Measurements from ENCODE around the gene CORIN. TPM values are rescaled to one million over a fixed set of nuclear protein-coding genes. Genes with fewer than 3 reads are reported as not detected.
"Not testable (repeated sequence)": the region's sequence is repeated elsewhere in the genome, so short reads cannot be mapped to it uniquely, and the experiment has no call there.

CORIN gene
- total RNA-seq, 1 donor from 2014 or later, result 92.0 TPM

DNA sequence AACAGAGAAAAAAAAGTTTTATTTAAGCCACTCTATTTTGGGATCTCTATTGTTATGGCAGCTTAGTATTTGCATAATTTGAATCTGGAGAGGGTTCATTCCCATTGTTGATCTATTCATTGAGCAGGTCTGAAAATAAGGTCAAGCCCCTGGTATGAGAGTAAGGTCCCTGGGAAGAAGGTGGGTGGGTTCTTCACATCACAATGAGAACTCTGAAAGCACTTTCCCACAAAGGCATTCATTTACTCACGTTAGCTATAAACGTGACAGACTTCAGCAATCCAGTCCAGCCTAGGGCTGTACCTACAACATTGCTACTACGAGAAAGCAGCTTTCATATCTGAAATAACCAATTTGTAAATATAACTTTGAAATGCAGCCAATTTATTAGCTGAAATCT, 126.2 kb downstream of the CORIN start:
- Histone ChIP-seq H3K4me3 (no peak overlapping the region), H3K4me1 (peaks cover 8% of the 10 kb centered on the region), H3K27me3 (ENCODE audit: low read depth) (no peaks in the 10 kb centered on the region), H3K27ac (replicated peaks) (no peak overlapping the region), H3K36me3 (no peaks in the 10 kb centered on the region), H3K9me3 (replicated peaks) (no peaks in the 10 kb centered on the region)
- intact Hi-C loops (cut with micrococcal nuclease), result no loop called here
- DNase-seq, result no peak
- TF ChIP-seq, protein P1, sequence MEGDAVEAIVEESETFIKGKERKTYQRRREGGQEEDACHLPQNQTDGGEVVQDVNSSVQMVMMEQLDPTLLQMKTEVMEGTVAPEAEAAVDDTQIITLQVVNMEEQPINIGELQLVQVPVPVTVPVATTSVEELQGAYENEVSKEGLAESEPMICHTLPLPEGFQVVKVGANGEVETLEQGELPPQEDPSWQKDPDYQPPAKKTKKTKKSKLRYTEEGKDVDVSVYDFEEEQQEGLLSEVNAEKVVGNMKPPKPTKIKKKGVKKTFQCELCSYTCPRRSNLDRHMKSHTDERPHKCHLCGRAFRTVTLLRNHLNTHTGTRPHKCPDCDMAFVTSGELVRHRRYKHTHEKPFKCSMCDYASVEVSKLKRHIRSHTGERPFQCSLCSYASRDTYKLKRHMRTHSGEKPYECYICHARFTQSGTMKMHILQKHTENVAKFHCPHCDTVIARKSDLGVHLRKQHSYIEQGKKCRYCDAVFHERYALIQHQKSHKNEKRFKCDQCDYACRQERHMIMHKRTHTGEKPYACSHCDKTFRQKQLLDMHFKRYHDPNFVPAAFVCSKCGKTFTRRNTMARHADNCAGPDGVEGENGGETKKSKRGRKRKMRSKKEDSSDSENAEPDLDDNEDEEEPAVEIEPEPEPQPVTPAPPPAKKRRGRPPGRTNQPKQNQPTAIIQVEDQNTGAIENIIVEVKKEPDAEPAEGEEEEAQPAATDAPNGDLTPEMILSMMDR (IDR thresholded peaks at IDR 0.05; ENCODE audit: borderline replicate concordance), result no peak

DNA sequence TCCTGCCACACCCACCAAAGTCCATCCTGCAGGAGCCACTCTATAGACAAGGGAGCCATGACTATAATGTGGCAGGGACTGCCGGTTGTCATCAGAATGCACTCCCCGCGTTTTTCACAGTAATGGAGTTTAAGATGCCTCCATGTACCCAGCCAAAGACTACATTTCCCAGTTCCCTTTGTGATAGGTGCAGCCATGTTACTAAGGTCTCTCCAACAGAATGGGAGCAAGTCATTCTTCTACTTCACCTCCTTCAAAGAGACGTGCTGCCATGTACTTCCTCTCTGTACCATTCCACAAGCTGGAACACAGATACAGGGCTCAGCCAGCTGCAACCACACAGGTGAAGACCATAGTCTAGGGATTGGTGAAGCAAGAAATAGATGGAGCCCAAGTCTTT, 126.7 kb downstream of the CORIN start:
- Histone ChIP-seq H3K9me3 (replicated peaks) (no peaks in the 10 kb centered on the region), H3K27me3 (ENCODE audit: low read depth) (no peaks in the 10 kb centered on the region), H3K36me3 (no peaks in the 10 kb centered on the region)

GRCh38 chr4:47706352-47706751, 131.5 kb downstream of the CORIN start:
- H3K9me3 ChIP-seq (replicated peaks); DNase-seq; H3K27me3 ChIP-seq (ENCODE audit: low read depth); intact Hi-C loops (cut with micrococcal nuclease); H3K36me3 ChIP-seq: not testable (repeated sequence)
- H3K27ac ChIP-seq (replicated peaks), result peak overlapping the region; percentile 68
- H3K4me1 ChIP-seq, result peaks cover 35% of the 10 kb centered on the region
- H3K4me3 ChIP-seq, result peak overlapping the region; percentile 58

More for the DNA sequence above, 126.7 kb downstream of the CORIN start:
- Histone ChIP-seq H3K27ac (replicated peaks) (no peak overlapping the region), H3K4me1 (peaks cover 8% of the 10 kb centered on the region), H3K4me3 (no peak overlapping the region)
- TF ChIP-seq, protein P1 (IDR thresholded peaks at IDR 0.05; ENCODE audit: borderline replicate concordance), result no peak
- no peak for DNase-seq
- intact Hi-C loops (cut with micrococcal nuclease), result no loop called here

DNA sequence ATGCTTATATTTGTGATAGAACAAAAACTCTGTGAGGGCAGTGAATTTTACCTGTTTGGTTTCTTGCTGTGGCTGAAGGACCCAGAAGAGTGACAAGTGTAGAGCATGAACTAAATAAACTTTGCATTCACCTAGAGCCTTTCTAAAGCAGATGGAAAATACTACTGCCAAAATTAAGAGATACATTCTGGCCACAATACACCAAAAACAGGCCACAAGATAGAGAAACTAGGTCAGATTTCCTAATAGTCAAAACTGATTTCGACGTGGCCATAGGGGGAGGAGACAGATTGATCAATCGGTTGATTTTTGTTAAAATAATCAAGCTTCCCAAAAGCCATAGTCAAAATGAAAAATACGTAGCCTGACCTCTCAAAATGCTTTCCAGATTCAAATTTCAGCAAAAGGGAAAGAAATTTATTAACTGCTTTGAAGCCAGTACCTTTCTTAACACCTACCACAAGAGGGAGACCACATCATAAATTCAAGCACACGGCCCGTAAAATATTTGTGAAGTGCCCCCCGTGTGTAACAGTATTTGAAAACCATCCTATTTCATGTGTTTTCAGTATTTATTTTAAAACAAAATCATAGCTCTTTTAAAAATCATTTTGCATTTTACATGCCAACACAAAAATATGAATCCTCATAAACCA, 132.4 kb downstream of the CORIN start:
- DNase-seq, result no peak
- no peaks in the 10 kb centered on the region for H3K27me3 ChIP-seq (ENCODE audit: low read depth)
- H3K4me3 ChIP-seq, result peak overlapping the region; percentile 58
- TF ChIP-seq, protein P1 (IDR thresholded peaks at IDR 0.05; ENCODE audit: borderline replicate concordance), result peak; percentile 64
- H3K36me3 ChIP-seq, result no peaks in the 10 kb centered on the region
- peak overlapping the region; percentile 68 for H3K27ac ChIP-seq (replicated peaks)
- H3K9me3 ChIP-seq (replicated peaks), result no peaks in the 10 kb centered on the region
- peaks cover 44% of the 10 kb centered on the region for H3K4me1 ChIP-seq
- intact Hi-C loops (cut with micrococcal nuclease), result loop anchor here (2.0 kb wide), 1 partner anchor 131 kb away; no protein-coding TSS in a partner anchor

- Histone ChIP-seq H3K4me1 (peaks cover 46% of the 10 kb centered on the region), H3K4me3 (peak overlapping the region; percentile 58), H3K27me3 (ENCODE audit: low read depth) (no peaks in the 10 kb centered on the region), H3K27ac (replicated peaks) (peak overlapping the region; percentile 68), H3K9me3 (replicated peaks) (no peaks in the 10 kb centered on the region), H3K36me3 (no peaks in the 10 kb centered on the region)
- TF ChIP-seq, protein P1 (IDR thresholded peaks at IDR 0.05; ENCODE audit: borderline replicate concordance), result peak; percentile 57
- peak; percentile 37 for DNase-seq
- intact Hi-C loops (cut with micrococcal nuclease), result loop anchor here (2.0 kb wide), 1 partner anchor 132 kb away; no protein-coding TSS in a partner anchor
Measured at GRCh38 chr4:47704693-47705325, 133.1 kb downstream of the CORIN start.

DNA sequence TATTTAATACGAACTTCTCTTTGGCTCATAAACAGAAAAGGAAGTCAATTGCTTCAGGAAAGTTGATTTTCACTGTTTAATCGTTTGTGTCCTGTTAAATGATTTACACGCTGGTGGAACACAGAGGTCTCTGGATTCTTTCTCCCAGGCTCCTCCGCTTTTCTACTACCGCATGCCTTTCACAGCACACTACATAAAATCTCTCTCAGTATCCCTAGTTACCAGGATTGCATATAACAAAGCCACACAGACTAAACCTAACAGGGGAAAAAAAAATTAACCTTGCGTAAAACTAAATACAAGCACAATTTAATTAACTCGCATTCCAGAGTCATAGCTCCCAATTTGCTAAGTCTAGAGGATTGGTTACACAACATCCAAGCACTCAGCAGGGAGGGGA, 133.9 kb downstream of the CORIN start:
- peak overlapping the region; percentile 68 for H3K27ac ChIP-seq (replicated peaks)
- no peak overlapping the region for H3K4me3 ChIP-seq
- H3K27me3 ChIP-seq (ENCODE audit: low read depth), result no peaks in the 10 kb centered on the region
- no peaks in the 10 kb centered on the region for H3K36me3 ChIP-seq
- H3K4me1 ChIP-seq, result peaks cover 46% of the 10 kb centered on the region
- TF ChIP-seq, protein P1 (IDR thresholded peaks at IDR 0.05; ENCODE audit: borderline replicate concordance), result no peak
- no peaks in the 10 kb centered on the region for H3K9me3 ChIP-seq (replicated peaks)
- intact Hi-C loops (cut with micrococcal nuclease), result loop anchor here (2.0 kb wide), 1 partner anchor 133 kb away; no protein-coding TSS in a partner anchor
- no peak for DNase-seq
